A549 treated with GW870086 at 1 μM for 4 hours (cell line): Measurements from ENCODE around the gene ANKRD30B. TPM values are rescaled to one million over a fixed set of nuclear protein-coding genes. Genes with fewer than 3 reads are reported as not detected.

ENCODE experiments used
- total RNA-seq: library from RNA; stranded (reverse); fragments of 200-300 nt; extraction: Qiagen RNA extraction; gene quantifications from 5 replicates; pipeline ENCODE4 v1.2.3, GENCODE V29; 2022; ENCODE audit warnings: low read depth

The ANKRD30B gene
- not detected in 5 replicates for total RNA-seq

GRCh38 chr18:14747513-14748474, at the start of gene ANKRD30B:
TSS of gene ANKRD30B (plus strand) at chr18:14748172. CDS start at chr18:14748420, 248 bp downstream.

Other genes with a start within 250 kb of the ANKRD30B start
- gene POTEC, start 204.6 kb upstream of the ANKRD30B start, total RNA-seq = not detected in 5 replicates